H1 (cell line): ENCODE data around the gene FIGNL1.

Experiments
- BRCA1 ChIP-seq: IDR thresholded peaks from 2 replicates; pipeline ENCODE4 v1.6.1; 2012; ENCODE audit warnings: low read depth, low read length, improper control_type of control experiment
- EP300 ChIP-seq, 2 experiments: IDR thresholded peaks; 1 replicate in 1 of 2; 2 replicates in 1 of 2; pipeline ENCODE4 v1.6.1; 2011 to 2012; ENCODE audit warnings: low read depth in 2 of 2, low read length in 2 of 2, mild to moderate bottlenecking in 2 of 2, borderline replicate concordance in 1 of 2, inconsistent platforms in 1 of 2, moderate library complexity in 1 of 2
- MAFK ChIP-seq: IDR thresholded peaks from 2 replicates; pipeline ENCODE4 v1.6.1; 2012; ENCODE audit warnings: low read depth, mild to moderate bottlenecking, improper control_type of control experiment, low read length
- POLR2AphosphoS5 ChIP-seq: IDR thresholded peaks from 2 replicates; pipeline ENCODE4 v1.6.1; 2011; ENCODE audit warnings: low read depth, low read length
- TF ChIP-seq, protein P1 (sequence below), 3 experiments: IDR thresholded peaks; 1 replicate in 2 of 3; 2 replicates in 1 of 3; pipeline versions ENCODE4 v1.5.1 to v1.6.1; 2011; ENCODE audit warnings: low read length in 3 of 3, mild to moderate bottlenecking in 3 of 3, inconsistent platforms in 2 of 3, low read depth in 1 of 3, moderate library complexity in 1 of 3; ENCODE audit not compliant: insufficient read depth in 1 of 3; ENCODE audit errors: control extremely low read depth in 1 of 3

DNA sequence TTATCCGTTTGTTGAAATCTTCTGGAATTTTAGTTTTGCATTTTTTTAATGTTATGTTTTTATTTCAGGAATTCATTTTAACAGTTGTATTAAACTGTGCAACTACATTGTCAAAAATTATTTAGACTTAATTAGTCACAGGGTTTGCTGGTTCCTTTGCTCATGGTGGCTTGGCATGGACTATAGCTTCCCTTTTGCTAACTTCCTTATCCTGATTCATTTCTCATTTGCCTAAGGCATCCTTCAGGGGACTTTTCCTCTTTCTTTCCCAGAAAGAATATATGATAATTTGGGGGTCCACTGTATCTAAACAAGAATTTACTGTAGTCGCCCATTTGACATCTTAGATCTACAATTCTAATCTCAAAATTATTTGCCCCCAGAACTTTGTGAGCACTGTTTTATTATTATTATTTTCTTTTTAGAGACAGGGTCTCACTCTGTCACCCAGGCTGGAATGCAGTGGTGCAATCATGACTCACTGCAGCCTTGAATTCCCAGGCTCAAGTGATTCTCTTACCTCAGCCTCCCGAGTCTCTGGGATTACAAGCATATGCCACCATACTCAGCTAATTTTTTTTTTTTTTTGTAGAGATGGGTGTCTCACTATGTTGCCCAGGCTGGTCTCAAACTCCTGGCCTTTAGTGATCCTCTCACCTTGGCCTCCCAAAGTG is 13.9 kb downstream of the FIGNL1 start:
- no peak for TF ChIP-seq POLR2AphosphoS5
- TF ChIP-seq EP300 (IDR thresholded peaks at IDR 0.05; ENCODE audit: borderline replicate concordance in 1 of 2, low read depth in 2 of 2, low read length in 2 of 2) = no peak
- TF ChIP-seq, protein P1, sequence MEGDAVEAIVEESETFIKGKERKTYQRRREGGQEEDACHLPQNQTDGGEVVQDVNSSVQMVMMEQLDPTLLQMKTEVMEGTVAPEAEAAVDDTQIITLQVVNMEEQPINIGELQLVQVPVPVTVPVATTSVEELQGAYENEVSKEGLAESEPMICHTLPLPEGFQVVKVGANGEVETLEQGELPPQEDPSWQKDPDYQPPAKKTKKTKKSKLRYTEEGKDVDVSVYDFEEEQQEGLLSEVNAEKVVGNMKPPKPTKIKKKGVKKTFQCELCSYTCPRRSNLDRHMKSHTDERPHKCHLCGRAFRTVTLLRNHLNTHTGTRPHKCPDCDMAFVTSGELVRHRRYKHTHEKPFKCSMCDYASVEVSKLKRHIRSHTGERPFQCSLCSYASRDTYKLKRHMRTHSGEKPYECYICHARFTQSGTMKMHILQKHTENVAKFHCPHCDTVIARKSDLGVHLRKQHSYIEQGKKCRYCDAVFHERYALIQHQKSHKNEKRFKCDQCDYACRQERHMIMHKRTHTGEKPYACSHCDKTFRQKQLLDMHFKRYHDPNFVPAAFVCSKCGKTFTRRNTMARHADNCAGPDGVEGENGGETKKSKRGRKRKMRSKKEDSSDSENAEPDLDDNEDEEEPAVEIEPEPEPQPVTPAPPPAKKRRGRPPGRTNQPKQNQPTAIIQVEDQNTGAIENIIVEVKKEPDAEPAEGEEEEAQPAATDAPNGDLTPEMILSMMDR (IDR thresholded peaks at IDR 0.05; ENCODE audit: control extremely low read depth in 1 of 3, insufficient read depth in 1 of 3, low read depth in 1 of 3, low read length in 3 of 3) = no peak
- TF ChIP-seq MAFK = no peak
- no peak for TF ChIP-seq BRCA1
